HG03469 (cell line): Measurements from ENCODE around the gene SRI.
"Not testable (repeated sequence)": the region's sequence is repeated elsewhere in the genome, so short reads cannot be mapped to it uniquely, and the experiment has no call there.

Source experiments
- ATAC-seq: cut with Tn5 transposase; IDR thresholded peaks from one replicate; pipeline ENCODE4 v1.9.1; 2021; ENCODE audit warnings: mild to moderate bottlenecking, moderate library complexity, moderate number of reproducible peaks; ENCODE audit not compliant: unreplicated experiment

SRI gene, protein sequence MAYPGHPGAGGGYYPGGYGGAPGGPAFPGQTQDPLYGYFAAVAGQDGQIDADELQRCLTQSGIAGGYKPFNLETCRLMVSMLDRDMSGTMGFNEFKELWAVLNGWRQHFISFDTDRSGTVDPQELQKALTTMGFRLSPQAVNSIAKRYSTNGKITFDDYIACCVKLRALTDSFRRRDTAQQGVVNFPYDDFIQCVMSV

DNA sequence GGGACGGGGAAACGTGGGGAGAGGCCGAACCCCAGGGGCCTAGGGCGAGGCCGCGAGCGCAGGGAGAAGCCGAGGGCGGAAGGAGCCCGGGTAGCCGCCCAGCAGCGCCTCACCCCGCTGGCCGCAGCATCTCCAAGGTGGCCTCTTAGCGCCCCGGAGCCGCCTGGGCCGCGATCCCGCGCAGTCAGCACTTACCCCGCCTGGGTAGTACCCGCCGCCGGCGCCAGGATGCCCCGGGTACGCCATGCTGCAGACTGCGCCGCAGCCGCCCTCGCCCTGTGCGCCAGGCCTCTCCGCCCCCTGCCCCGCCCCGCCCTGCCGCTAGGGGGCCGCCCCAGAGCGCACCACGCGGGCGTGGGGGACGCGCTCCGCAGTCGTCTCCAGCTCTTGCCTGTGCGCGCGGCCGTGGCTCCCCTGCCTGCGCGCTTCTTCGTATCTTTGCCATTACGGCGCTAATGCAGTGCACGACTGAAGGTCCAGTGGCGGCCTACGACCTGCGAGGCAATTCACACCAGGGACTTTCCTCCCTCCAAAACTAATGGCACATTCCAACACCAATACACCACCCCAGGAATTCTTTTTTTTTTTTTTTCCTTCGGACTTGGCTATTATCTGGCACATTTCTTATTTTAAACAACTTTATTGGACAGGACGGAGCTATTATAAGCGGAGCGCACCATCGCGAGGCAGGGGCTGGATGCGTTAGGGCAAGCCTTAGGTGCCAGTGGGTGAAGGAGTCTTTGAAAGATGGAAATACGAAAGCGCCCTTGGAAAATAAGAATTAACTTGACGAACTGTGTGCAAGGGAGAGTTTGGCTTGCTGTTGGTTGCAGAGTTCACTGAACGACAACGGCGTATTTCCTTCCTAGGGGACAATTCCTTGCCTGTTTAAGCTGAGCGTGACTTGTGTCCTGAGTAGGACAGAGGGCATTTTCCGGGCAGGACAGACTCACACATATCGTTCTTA lies at the start of gene SRI:
Gene SRI, minus strand, starts transcription at position 258 of the 967 bp plus-strand sequence. Its CDS starts 12 bp downstream, at position 246.
- peak; percentile 37 for ATAC-seq

DNA sequence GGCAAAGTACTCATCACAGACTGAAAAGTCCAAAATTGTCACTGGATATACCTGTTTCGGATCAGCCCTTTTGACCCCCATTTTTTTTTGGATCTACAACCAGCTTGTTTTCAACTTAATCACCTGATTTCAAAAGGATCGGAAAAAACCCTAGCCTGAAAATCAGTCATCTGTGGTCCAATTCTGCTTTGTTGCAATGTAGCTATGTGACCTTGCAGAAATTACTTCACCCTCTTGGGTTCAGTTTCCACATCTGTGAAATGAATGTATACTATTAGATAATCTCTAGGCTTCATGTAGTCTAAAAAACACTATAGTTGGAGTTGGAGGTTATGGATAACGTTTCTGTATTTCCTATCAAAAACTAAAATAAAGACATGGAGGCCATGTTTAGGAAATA lies 49.7 kb upstream of the SRI start:
- no peak for ATAC-seq

DNA sequence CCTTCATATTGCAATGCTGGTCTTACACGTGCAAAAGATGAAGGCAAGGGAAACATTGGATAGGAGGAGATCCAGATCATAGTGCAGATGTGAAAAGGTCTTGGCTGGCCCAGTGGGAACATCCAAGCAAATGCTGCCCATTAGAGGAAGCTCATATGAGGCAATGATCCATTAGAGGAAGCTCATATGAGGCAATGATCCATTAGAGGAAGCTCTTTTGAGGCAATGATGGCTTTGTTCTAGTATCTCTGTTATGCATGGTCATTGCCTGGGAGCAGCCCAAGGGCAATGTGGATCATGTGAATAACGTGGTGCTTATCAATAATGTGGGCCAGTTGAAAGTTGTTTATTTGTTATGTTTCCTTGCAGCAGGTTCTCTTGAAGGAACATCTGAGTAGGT lies 49.0 kb upstream of the SRI start:
- no peak for ATAC-seq

DNA sequence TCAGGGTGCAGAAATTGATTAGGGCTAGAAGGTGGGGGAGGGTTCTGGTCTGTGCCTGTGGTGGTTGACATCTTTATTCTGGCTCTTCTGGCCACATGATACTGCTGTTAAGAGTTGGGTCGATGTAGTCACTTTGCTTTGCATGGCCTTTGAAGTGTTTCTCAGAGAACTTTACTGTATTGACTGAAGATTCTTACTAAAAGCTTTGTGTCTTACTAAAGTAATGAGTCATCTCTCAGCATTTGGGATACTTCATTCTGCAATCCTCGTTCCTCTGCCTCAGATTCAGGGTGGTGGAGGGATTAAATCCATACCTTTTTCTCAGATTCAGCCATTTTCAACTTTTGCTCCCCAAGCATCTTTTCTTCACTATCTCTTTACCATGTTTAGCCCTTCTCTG lies 48.2 kb upstream of the SRI start:
- no peak for ATAC-seq

DNA sequence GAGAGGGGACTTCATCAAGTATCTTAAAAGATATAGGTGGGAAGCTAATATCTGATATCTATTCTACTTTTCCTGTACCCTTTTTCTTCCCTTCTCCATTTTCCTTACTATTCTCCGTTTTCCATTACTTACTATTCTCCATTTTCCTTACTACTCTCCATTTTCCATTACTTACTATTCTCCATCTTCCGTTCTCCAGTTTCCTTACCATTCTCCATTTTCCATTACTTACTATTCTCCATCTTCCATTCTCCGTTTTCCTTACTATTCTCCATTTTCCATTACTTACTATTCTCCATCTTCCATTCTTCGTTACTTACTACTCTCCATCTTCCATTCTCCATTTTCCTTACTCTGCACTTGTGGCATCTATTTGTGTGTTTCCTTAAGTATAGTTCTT lies 47.6 kb upstream of the SRI start:
- ATAC-seq: no peak

DNA sequence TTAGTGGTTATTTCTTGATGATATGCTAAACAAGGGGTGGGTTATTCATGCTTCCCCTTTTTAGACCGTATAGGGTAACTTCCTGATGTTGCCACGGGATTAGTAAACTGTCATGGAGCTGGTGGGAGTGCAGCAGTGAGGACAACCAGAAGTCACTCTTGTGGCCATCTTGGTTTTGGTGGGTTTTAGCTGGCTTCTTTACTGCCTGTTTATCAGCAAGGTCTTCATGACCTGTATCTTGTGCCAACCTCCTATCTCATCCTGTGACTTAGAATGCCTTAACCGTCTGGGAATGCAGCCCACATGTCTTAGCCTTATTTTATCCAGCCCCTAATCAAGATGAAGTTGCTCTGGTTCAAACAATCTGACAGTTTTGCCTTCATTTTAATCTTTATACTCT lies 45.1 kb upstream of the SRI start:
- not testable (repeated sequence) for ATAC-seq

DNA sequence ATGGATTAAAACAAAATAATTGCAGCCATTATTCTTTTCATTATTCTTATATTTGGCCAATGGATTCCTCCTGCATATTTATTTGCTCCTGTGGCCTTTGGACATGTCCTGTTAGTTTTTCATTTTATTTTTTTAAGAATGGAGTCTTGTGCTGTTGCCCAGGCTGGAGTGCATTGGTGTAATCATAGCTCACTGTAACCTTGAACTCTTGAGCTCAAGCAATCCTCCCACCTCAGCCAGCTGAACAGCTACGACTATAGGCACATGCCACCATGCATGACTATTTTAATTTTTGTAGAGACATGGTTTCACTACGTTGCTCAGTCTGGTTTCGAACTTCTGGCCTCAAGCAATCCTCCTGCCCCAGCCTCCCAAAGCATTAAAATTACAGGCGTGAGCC lies 42.7 kb upstream of the SRI start:
- ATAC-seq: no peak

DNA sequence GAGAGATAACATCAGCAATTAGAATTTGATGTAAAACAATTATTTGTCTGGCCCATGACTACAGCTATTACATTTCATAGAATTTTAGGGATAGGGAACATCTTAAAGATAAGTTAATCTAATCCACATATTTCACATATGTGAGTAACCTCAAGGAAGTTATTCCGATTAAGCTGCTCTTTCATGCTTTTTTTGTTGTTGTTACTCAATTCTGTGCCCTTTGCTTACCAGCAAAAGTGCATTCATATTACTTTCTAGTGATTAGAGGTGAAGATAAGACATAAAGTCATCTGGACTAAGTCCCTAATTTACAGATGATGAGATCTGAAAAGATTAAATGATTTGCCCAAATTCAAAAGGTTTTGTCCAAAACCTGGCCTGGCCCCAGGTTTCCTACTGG lies 40.9 kb upstream of the SRI start:
- no peak for ATAC-seq

DNA sequence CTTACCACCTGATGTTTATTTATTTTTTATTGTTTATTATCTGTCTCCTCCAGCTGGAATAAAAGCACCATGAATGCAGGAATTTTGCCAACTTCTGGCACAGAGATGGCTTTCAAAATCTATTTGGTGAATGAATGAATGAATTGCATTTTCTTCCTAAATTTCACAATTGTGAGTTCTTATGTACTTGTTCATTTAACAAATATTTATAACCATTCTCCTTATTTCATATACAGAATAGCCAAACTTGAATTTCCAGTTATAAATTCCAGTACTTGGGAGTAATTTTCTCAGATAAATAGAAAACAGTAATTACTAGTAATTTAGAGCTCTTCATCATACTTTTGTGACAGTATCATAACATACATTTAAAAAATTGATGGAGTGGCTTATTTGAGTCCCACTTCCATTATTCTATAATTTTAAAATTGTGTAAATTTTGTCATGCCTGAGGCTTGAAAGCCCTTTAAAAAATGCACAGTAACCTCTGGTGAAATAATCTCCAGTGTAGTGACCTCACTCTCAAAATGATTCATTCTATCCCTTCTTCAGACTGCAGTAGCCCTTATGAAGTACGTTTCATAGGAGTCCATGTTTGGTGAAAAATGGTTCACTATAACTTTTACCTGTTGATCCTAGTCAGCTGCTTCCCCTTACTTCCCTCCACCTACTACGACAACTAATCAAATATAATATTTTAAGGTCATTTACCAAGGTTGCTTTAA lies 40.0 kb upstream of the SRI start:
- no peak for ATAC-seq

DNA sequence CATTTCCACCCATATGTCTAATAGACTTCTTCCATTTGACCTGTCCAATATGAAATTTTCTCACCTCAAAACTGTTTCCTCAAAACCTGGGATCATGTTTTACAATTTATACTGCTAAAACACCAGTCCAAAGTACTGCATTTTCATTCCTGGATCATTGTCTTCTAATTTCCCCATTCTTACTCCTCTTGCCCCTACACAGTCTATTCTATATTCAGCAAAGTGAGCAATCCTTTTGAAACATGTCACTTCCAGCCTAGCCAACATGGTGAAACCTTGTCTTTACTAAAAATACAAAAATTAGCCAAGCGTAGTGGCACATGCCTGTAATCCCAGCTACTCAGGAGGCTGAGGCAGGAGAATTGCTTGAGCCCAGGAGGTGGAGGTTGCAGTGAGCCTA lies 38.5 kb upstream of the SRI start:
- ATAC-seq: not testable (repeated sequence)

DNA sequence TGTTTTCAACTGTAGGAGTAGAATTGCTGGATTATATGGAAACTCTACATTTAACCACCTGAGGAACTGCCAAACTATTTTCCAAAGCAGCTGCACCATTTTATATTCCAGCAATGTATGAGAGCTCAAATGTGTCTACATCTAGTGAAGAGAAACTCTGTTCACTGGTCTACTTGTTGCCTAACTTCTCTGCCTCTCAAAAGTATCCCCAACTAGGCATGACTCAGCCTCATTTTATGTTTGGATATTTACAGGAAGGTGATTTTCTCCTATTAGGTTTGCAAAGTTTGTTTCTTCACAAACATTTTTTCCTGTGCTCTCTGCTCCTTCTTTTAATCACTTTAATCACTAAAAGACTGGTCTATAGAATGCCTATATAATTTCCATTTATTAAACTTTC lies 37.1 kb upstream of the SRI start:
- ATAC-seq: no peak

DNA sequence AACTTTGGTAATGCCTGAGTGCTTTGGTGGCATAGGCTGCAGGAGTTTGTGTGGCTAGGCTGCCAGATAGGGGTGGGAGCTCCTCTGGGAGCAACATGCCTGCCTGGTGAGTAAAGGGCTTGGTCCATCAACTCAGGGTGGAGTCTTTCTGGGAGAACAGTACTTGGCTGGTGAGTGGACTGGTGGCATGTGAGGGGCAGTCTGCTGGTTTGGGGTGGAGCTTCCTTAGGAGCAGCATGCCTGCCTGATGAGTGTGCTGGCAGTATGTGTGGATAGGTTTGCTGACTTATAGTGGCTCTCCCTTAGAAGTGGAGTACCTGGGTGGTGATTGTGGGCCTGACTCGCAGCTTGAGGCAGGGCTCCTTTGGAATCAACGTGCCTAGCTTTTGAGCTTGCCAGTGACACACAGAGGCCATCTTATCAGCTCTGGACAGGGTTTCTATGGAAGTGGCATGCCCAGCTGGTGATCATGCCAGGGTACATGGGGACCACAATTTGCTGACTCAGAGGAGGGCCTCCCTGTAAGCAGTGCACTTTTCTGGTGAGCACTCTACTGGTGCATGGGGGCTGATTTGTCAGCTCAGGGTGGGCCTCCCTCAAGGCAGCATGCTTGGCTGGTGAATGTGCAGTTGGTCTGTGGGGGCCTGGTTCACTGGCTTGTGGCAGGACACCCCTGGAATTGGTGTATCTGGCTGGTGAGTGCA lies 35.0 kb upstream of the SRI start:
- ATAC-seq: no peak

DNA sequence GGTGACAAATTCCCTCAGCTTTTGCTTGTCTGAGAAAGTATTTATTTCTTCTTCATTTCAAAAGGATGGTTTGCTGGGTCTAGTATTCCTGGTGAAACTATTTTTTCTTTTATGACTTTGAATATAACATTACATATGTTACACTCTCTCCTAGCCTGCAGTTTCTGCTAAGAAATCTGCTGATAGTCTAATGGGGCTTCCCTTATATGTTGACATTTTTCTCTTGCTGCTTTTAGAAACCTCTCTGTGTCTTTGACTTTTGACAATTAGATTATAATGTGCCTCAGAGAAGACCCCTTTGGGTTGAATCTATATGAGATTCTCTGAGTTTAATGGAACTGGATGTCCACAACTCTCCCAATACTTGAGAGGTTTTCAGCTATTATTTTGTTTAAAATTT lies 33.8 kb upstream of the SRI start:
- no peak for ATAC-seq

DNA sequence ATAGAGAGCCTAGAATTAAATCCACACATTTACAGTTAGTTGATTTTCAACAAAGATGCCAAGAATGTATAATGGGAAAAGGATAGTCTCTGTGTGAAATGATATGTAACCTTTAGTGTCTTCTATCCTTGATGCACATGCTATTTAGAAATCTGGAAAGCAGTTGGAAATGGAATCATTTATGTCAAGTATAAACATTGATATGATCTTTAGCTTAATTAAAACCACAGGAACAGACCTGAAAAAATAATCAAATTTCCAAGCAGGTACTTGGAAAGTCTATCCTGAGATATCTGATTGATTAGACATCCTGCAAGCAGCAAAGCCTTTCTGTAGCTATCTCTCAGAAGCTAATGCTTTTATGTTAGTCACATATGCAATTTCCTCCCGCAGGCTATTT lies 24.4 kb upstream of the SRI start:
- no peak for ATAC-seq

DNA sequence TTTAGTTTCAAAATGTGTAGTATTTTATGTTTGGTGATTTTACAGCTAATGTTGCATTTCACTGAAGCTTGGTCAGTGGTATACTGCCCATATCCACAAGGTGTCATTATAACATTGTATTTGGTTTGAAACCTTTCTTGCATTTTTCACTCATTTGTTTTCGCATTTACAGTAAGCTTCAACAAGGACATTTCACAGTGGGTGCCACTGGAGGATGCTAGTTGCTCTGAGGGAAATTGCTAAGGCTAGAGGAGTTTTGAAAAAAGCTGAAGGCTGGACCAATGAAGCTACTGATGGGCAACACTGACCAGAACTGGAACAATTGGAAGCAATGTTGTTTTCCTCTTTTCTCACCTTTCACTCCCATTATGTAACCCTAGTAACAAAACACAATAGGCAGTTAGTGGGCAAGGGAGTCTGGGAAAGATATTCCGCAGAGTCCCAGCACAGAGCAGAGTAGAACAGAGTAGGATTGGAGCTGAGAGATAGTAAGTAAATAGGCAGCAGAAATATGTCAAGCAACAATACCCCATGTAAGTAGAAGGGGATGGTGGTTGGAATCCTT lies 23.6 kb upstream of the SRI start:
- peak; percentile 75 for ATAC-seq

DNA sequence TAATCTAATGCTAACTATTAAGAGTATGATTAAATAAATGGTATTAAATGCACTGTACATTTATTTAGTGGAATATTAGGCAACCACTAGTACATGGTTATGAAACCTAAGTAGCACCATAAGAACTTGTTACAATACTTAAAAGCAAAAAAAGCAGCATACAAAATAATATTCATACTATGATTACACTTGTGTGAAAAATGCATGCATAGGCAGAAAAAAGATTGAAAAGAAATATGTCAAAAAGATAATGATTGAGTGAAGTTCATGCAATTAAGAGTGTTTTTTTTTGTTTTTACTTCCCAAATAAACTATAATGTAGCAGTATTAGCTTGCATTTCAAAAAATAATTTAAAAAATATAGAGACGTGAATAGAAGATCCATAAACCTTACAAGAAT lies 20.0 kb upstream of the SRI start:
- no peak for ATAC-seq

DNA sequence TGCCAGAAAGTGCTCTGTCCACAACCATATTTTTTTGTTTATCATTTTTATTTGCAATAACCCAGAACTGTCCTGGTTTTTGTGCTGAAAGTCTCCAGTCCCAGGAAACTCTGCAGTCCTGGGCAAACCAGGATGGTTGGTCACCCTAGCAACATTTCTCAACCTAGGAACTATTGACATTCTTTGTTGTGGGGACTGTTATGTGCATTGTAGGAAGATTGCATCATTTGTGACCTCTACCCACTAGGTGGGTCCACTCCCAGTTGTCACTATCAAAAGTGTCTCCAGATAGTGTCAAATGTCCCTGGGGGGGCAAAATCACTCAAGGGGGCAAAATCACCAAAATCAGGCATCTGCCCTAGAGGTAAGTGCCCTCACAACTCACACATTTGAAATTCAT lies 14.0 kb upstream of the SRI start:
- no peak for ATAC-seq

DNA sequence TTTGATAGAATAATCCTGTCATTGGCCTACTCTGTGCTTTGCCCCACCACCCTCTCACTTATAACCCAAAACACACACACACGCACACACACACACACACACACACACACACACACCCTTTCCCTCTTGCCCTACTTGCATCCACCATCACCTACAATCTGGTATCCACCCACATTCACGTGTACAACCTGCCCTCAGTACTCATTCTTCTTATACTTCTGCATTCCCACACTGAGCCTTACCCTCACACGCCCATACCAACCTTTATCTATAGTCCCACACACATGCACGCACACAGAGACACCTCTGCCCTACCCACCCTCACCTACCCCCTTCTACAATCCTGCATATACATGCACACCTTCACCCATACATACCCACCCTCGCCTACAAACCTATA lies 10.8 kb upstream of the SRI start:
- ATAC-seq: no peak

DNA sequence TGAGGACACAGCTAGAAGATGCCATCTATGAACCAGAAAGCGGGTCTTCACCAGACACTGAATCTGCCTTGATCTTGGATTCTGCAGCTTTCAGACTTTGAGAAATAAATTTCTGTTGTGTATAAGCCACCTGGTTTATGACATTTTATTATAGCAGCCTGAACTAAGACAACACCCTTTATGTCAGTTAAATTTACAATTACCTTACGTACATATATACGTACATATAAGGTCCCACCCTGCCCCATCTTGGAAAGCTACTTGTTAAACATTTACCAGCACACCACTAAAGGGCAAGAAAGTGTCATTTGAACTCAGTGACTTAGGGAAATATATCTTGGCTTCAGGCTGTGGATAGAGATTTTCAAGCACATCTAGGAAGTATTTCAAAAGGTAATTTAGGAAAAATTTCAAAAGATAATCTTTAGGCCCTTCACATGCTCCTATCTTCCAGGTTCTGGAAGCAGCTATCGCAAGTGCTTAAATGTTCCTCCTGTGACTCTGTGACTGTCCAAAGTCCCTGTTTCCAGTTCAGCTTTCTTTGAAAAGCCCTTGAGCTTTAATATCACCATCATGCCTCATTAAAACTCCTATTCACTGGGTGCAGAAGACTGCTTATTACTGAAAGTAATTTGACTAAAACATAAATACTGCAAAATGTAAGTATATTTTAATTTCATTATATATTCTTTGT lies 9.6 kb upstream of the SRI start:
- ATAC-seq: no peak

DNA sequence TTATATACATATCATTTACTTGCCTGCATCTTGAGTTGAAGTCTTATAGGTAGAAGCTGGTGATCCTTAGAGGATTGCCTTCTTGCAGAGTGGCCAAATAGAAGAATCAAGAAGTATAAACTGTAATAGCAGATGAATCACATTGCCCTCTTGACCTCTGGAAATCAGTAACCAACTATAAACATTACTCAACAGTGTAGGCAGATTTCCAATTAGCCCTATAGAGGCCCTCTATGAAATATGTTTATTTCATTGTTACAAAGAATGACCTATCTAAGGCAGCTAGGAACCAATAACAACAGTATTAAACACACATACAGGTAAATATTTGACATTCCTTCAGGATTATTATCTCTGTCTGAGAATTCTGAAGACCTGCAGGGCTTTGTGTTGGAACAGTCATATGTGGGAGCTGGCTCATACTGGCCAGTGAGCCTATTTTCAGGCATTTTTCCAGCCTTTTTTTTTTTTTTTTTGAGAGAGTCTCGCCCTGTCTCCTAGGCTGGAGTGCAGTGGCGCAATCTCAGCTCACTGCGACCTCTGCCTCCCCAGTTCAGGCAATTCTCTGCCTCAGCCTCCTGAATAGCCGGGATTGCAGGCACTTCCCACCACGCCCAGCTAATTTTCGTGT lies 7.2 kb upstream of the SRI start:
- ATAC-seq: no peak
